Stimulated activated naive CD4-positive, alpha-beta T cell (primary cell): ENCODE data around the gene PLEKHA6.
A peak's percentile ranks its signal among the peaks of the same experiment; 100 is the strongest.

Experiments
- DNase-seq, 6 experiments: peaks; one replicate each; lab custom pipeline; 2025; lab: John Stamatoyannopoulos, UW

The PLEKHA6 gene

DNA sequence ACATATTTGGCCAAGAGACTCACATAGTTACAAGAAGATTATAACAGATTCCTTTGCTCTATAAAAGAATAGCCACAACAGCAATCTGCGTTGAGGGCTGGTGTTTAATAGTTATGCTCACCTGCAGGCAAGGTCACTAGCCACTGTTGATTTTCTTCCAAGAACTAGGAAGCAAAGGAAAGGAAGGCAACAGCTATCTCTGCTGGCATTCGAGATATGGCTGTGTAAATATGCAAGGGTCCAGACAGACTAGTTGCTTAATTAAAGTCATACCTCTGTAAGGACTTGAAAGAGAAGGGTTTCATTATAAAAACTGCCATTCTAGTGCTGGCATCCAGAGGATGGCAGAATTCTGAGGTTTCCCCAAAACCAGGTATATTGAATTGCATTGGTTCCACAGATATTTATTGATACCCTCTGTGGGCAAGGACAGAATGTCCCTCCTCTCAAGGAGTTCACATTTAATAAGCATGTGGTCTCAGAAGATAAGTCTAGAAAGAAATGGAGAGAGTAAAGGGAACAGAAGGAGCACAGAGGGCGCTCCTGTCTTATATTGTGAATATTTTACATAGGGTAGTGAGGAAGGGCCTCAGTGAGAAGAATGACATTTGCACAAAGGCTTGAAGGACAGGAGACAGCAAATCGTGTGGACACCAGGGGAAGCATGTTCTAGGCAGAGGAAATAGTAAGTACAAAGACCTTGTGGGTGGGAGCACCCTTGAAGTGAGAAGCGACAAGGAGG, 23.6 kb upstream of the PLEKHA6 start:
- DNase-seq: no peak

- DNase-seq: no peak
Observed at GRCh38 chr1:204382714-204383083, 23.0 kb upstream of the PLEKHA6 start.

DNA sequence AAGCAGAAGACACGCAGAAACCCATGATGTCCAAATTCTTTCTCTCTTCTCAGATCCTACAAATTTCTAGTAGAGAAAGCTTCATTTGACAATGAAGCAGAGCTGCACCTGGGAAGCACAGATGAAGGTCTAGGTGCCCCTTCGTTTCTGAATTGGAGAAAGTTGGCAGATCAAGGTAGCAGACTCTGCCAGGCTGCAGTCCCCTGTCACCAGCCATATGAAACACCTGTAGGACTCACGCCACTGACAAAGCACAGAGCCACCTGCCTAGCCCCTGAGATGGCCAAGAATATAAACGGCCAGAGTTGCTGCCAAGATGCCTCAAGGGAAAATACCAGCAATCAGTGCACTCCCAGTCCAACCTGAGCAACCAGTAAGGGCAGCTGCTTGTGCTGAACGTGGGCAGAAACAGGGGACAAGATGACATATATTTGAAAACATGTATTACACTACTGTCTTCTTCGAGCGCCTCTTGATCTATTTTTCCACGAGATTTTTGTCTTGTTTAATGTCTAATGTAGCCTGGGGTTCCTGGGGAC, 20.6 kb upstream of the PLEKHA6 start:
- no peak for DNase-seq

DNA sequence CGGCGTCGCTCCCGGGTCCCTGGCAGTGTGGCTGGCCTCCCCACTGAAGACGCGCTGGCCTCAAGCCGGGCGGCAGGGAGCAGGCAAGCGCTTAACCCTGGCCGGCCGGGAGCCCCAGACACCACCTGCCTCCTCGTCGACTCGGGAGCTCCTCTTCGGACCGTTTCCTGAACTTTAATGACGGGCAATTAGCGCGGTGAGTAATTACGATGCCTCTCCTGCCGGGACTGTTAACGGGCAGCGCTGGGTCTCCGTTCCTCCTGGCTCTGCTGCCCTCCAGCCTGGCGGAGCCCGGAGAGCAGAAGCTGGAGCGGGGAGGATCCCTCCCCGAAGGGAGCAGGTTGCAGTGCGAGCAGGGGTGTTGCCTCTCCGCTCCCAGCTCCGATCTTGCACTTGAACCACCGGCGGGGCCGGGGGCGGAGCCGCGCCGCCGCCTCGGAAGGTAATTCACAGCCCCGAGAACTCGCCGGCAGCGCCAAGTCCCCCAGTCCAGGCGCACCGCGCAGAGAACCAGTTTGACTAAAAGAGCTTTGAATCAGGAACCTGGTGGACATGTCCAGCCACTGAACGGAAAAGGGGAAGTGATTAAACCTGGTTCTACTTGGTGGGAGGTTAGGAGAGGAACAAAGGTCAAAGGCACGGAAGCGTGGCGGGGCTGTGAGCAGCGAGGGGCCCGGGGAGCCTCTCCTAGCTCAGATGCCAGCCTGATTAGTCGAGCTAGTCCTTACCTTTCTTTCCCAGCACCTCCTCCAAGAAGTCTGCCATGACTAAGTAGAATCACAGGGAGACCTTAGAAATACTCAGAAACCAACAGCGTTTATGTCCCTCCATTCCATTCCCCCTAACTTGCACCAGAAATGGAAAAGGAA, 18.3 kb upstream of the PLEKHA6 start:
- peak in 5 of 6 experiments; percentile 11 to 54 (median 42) for DNase-seq

- DNase-seq: no peak
Observed at GRCh38 chr1:204376919-204377799, 17.4 kb upstream of the PLEKHA6 start.

DNA sequence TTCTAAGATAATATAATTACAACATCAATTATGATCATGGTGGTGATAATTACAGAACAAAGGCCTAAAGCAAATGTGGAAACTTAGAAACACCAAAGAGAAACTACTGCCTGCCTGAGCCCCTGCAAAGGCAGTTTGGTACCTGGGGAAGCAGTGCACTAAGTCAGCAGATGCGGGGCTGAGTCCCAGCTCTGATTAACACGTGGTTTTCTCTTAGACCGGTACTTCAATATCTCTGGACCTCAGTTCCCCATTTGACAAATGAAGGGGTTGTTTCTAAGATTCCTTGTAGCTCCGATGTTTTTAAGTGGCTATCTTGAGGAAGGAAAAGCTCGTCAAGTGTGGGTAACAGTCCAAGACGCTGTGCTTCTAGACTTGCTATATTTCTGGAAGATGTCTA, 16.7 kb upstream of the PLEKHA6 start:
- DNase-seq: no peak

- DNase-seq: no peak
Observed at GRCh38 chr1:204373911-204374310, 14.2 kb upstream of the PLEKHA6 start.

- DNase-seq: no peak
Observed at GRCh38 chr1:204370176-204370575, 10.4 kb upstream of the PLEKHA6 start.

DNA sequence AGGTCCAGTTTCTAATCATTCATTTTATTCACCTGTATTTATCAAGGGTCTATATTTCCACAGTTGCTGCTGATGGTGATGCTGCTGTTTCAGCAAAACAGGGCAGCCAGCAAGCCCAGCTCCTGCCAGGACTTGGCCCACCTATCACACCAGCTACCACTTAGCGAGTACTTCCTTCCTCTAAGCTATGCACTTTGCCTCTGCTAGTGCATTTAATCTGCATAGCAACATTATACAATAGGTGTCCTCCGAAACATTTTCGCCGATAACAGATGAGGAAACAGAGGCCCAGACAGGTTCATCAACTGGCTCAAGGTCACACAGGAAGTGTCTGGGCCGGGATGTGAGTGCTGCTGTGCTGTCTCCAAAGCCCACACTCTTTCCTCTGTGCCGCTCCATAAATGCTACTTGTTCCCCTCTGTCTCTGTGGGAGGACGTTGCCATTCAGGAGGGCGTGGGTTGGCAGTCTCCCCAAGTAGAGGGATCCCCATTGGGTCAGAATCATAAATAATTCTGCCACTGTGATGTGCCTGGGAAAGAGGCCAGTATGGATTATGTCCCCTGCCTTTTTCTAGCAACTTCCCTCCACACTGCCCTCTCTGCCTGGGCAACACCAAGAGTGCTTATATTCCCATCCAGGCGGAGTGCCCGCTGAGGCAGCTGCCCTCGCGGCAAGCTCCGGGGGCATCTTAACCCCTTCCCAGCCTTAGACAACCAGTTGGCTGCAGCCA, 9.4 kb upstream of the PLEKHA6 start:
- no peak for DNase-seq

- DNase-seq: no peak
Observed at GRCh38 chr1:204367956-204368355, 8.2 kb upstream of the PLEKHA6 start.

GRCh38 chr1:204367193-204367858, 7.6 kb upstream of the PLEKHA6 start:
- DNase-seq: no peak

GRCh38 chr1:204366759-204367158, 7.0 kb upstream of the PLEKHA6 start:
- no peak for DNase-seq

GRCh38 chr1:204363335-204364114, 3.8 kb upstream of the PLEKHA6 start:
- DNase-seq: peak; percentile 50 to 82 (median 60)

DNA sequence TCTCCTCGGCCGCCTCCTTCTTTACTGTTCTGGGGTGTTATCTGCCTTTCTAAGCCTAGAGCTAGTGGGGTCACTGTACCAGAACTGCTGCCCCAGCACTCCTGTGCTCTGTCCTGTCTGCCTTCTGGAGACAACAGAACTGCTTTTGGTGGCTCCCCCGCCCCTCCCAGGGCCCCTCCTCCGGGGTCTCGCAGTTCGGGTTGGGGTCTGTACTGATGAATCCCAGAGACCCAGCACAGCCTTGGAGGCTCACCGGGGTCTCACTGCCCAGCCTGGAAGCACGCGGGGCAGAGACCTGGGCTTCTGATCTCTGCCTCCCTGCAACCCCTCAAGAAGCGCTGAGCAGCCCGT, 3.2 kb upstream of the PLEKHA6 start:
- no peak for DNase-seq

- DNase-seq: no peak
Observed at GRCh38 chr1:204361781-204362180, 2.1 kb upstream of the PLEKHA6 start.

DNA sequence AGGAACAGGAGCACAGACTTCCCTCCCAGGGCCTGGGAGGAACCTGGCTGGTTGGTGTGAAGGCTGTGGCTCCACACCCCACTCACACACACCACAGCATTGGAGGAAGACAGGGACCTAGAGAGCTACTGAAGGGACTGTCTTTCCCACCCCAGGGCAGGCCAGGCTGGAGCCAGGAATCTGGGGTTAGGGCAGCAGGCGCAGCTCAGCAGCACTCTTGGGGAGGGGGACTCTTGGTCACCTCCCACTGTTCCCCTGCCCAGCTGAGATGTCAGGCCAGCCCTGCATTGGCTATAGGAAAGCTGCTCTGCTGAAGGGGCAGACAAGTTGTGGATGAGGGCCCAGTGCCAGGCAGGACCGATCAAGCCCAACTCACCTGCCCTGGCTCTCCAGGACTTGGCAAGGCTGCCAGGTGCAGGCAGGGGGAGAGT, 1.6 kb upstream of the PLEKHA6 start:
- no peak for DNase-seq

DNA sequence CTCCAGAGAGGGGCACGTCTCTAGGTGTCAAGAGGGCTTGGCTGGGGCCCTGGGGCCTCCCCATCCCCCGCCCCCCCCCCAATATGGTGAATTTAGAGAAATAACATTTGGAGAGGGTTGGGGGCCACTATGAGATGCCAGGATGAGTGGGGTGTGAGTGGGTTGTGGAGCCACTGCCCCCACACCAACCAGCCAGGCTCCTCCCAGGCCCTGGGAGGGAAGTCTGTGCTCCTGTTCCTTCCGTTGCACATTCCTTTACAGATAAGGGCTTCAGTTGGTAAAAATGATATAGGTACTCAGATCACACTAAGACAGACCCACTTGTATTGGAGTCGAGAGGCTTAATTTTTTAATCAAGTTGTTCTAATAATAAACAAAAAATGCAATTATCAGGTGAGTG, 585 bp upstream of the PLEKHA6 start:
- no peak for DNase-seq

GRCh38 chr1:204359131-204359473, 627 bp downstream of the PLEKHA6 start:
- DNase-seq: no peak

DNA sequence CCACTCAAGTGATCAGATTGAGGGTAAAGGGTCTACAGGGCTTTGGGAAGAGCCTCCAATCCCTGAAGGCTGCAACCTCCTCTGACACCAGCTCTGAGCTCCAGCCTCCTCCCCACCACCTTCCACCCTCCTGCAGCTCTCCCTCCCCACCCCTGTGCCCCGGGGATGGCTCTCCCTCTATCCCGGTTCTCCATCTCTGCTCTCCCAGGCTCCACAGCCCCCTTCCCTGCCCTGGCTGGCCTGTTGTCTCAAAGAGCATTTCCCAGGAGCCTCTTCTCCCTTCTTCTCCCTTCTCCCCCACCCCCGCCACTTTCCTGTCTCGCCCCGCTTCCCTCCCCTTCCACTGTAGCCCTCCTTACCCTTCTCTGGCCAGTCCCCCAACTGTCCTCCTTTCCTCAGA, 1.1 kb downstream of the PLEKHA6 start:
- DNase-seq: no peak
